Amniotic stem cell (primary cell): Measurements from ENCODE around the gene AFG3L2.
"Not testable (repeated sequence)": the region's sequence is repeated elsewhere in the genome, so short reads cannot be mapped to it uniquely, and the experiment has no call there.

Experiments used
- DNase-seq: peaks from one replicate; lab custom pipeline; 2025; lab: John Stamatoyannopoulos, UW

AFG3L2 gene

GRCh38 chr18:12376754-12377555 lies at the start of gene AFG3L2:
AFG3L2 (minus strand) TSS chr18:12377227; CDS start chr18:12377082, 145 bp downstream.
- peak; percentile 99 for DNase-seq

GRCh38 chr18:12424252-12424651 lies 47.2 kb upstream of the AFG3L2 start:
- no peak for DNase-seq

GRCh38 chr18:12423820-12424219 lies 46.8 kb upstream of the AFG3L2 start:
- no peak for DNase-seq

- DNase-seq, result no peak
Observed at GRCh38 chr18:12423393-12423792, 46.4 kb upstream of the AFG3L2 start.

GRCh38 chr18:12422936-12423335 lies 45.9 kb upstream of the AFG3L2 start:
- DNase-seq, result no peak

- DNase-seq, result no peak
Observed at GRCh38 chr18:12421732-12422131, 44.7 kb upstream of the AFG3L2 start.

GRCh38 chr18:12420821-12421421 lies 43.9 kb upstream of the AFG3L2 start:
- DNase-seq, result no peak

- DNase-seq, result no peak
Observed at GRCh38 chr18:12417687-12418086, 40.7 kb upstream of the AFG3L2 start.

GRCh38 chr18:12416098-12416729 lies 39.2 kb upstream of the AFG3L2 start:
- no peak for DNase-seq

- no peak for DNase-seq
Observed at GRCh38 chr18:12411456-12411855, 34.4 kb upstream of the AFG3L2 start.

GRCh38 chr18:12410747-12411146 lies 33.7 kb upstream of the AFG3L2 start:
- not testable (repeated sequence) for DNase-seq

- no peak for DNase-seq
Observed at GRCh38 chr18:12410081-12410481, 33.1 kb upstream of the AFG3L2 start.

GRCh38 chr18:12409469-12409868 lies 32.4 kb upstream of the AFG3L2 start:
- no peak for DNase-seq

GRCh38 chr18:12408247-12408869 lies 31.3 kb upstream of the AFG3L2 start:
- DNase-seq, result no peak

- DNase-seq, result no peak
Observed at GRCh38 chr18:12406371-12407111, 29.5 kb upstream of the AFG3L2 start.

GRCh38 chr18:12405066-12405465 lies 28.0 kb upstream of the AFG3L2 start:
- DNase-seq, result no peak

- DNase-seq, result peak; percentile 73
Observed at GRCh38 chr18:12403601-12404506, 26.8 kb upstream of the AFG3L2 start.

- no peak for DNase-seq
Observed at GRCh38 chr18:12401881-12402280, 24.9 kb upstream of the AFG3L2 start.

GRCh38 chr18:12399231-12399630 lies 22.2 kb upstream of the AFG3L2 start:
- DNase-seq, result no peak

GRCh38 chr18:12398625-12399024 lies 21.6 kb upstream of the AFG3L2 start:
- no peak for DNase-seq

GRCh38 chr18:12397793-12398192 lies 20.8 kb upstream of the AFG3L2 start:
- DNase-seq, result no peak
